CD4-positive, alpha-beta T cell treated with Interleukin-17A for 4 hours (primary cell): ENCODE data around the gene ITPRID1.
"Not testable (repeated sequence)": the region's sequence is repeated elsewhere in the genome, so short reads cannot be mapped to it uniquely, and the experiment has no call there.

Experiments used
- DNase-seq: peaks from one replicate; pipeline ENCODE4 v3.0.0-alpha.2; 2020; ENCODE audit warnings: mixed read lengths

Gene ITPRID1

DNA sequence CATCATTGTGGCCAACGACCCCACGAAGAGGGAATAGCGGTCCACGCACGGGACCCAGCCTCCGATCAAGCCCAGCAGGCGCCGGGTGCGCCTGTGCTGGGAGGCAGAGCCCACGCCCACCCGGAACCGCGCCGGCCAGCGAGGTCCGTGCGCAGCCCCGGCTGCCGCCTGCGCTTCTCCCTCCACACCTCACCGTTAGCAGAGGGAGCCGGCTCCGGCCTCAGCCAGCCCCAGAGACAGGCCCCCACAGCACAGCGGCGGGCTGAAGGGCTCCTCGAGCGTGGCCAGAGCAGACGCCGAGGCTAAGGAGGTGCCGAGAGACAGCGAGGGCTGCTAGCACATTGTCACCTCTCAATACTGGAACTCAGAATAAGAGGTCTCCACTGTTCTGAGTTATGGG, 3.6 kb downstream of the ITPRID1 start:
- DNase-seq, result no peak

DNA sequence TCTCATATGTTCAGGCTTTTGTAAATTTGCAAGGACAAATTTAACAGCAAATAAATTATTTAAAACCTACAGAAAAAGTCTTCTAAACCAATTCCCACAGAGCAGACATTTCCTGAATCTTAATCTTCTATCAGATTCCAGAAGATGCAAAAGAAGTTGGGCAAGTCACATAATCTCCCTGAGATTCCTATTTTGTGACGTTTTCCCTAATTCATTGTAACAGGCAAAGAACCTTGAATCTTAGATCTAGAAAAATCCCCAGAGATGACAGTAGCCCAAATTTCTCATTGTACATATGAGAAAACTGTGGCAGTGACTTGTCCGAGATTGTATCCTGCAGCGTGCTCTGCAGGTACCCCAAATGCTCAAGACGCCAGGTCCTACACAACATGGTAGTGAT, 4.9 kb downstream of the ITPRID1 start:
- no peak for DNase-seq

DNA sequence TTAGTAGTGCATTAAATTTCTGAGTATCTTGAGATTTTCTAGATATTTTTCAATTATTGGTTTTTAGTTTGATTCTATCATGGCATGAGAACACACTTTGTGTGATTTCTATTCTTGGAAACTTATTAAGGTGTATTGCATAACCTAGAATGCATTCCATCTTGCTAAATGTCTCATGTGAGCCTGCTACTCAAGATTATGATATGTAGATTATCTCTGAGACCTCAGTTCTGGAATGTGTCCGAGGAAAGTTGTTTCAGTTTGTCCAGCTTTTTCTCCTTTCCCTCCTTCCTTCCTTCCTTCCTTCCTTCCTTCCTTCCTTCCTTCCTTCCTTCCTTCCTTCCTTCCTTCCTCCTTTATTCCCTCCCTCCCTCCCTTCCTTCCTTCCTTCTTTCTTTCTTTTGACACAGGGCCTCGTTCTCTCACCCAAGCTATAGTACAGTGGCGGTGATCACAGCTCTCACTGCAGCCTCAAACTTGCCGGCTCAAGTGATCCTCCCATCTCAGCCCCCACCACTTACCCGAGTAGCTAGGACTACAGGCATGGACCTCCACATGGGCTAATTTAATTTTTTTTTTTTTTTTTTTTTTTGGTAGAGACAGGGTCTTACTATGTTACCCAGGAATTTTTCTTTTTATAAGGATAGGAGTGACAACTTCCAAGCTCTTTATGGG, 7.6 kb downstream of the ITPRID1 start:
- DNase-seq, result no peak

DNA sequence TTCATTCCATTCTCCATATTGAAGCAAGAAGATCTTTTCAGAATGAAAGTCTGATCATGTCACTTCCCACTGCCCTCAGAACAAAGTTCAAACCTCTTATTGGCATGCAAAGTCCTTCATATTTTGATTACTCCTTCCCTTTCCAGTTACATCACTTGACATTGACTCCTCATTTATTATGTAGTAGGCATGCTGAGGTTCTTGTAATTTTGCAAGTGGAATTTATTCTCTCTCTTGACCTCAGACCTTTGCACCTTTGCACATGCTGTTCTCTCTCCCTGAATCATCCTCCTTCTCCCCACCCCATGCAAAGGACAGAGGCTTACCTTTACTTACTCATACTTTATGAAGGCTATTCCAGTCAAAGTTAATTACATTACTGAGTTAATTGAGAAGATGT, 13.0 kb downstream of the ITPRID1 start:
- DNase-seq, result no peak

DNA sequence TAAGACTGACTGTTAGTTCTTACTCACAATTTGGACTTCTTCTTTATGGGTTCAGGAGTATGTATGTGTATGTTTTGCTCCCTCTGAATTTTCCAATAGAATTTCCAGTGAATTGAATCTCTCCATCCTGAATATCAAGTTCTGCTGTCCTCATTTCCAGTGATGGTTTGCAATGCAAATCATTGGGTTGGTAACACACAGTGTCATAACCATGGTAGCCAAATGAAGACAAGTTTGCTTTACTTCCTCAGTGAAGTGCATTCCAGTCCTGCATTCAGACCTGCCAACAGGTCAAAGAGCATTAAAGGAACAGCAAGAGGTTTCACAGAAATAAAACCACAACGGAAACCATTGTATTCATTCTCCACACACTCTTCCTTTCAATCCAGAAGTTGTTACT, 15.2 kb downstream of the ITPRID1 start:
- DNase-seq, result no peak

DNA sequence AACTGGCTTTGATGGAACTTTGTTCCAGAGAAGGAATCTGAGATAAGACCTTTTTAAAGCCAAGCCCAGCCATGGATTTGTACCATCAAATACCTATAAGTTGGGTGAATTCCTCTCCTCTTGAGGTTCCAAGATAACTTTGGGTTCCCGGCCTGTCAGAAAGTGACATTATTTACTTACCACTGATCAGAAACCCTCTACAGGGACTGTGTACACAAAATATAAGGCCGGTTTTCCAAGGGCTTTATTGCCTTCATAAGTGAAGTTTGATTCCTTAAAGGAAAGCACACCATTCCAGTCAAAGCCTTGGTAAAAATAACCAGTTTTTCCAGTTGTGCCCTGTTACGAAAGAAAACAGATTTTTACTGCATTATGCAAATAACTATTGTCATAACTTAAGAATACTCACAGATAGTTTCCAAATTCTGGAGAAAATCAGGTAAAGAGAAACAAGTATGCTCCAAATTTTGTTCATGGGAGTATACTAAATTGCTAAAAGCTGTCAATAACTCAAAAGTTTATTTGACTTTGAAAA, 26.8 kb downstream of the ITPRID1 start:
- not testable (repeated sequence) for DNase-seq

DNA sequence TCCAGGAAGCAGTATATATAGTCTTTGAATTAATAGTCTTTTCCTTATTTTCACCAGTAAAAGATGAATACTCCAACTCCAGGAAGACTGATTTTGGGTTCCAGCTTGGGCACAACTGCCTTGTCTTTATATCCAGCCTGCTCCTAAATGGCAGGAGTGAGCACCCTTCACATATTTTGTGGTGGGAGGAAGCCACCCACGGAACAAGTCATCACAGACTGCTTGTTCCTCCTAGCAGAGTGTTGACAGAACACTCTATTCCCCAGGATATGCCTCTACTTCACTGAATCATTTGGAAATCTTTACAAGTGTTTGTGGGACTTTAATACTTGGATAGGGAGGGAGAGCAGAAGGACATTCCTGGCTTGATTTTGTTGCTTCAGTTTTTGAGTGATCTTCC, 31.7 kb downstream of the ITPRID1 start:
- DNase-seq, result no peak

DNA sequence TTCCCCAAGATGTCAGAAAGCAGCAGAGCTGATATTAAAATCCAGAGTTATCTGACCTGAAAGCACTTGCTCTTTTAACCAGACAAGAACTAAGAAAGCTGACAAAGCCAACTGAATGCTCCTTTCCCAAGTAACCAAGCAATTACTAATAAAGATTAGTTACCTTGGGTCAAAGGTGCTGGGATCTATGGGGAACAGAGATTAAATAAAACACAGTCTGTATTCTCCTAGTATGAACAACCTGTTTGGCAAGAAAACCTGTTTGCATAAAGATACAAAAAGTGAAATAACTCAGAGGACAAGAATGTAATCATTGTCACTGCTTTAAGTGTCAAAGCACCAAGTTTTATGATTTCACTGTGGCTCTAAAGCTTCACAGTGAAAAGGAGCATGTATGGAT, 35.7 kb downstream of the ITPRID1 start:
- no peak for DNase-seq

DNA sequence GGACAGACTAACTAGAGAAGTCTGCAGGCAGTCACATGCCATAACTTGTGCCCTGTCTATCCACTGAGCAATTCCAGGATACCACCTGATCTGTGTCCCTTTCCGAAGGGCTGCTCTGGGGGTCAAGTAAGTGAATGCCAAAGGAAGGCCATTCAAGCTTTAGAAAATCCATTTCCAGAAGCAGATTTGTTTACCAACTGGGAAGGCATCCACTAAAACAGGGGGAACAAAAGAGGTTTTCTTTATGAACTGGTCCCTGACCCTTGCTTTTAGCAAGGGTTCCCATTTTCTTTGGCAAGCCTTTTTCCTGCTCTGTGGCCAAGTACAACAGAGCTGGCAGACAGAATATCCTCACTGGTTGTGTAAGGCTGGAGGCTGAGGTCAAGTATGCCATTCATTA, 36.5 kb downstream of the ITPRID1 start:
- DNase-seq, result no peak

DNA sequence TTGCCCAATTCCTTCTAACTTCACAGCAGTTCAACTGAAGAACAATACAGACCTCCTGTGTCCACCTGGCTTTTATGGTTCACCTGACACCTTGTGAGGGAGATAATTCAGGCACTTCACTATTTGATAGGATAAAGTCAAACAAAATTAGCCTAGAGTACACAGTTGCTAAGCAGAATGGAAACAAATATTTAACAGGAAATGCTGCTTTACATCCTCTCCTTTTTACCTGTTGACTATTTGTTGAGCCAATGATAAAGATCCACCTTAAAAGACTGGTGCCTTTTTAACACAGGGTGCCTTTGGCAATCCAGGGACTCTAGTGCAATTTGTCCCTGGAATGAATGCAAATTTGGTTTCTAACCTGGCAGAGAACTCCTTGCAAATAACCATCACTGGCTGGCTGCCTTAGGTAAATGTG, 39.8 kb downstream of the ITPRID1 start:
- no peak for DNase-seq

DNA sequence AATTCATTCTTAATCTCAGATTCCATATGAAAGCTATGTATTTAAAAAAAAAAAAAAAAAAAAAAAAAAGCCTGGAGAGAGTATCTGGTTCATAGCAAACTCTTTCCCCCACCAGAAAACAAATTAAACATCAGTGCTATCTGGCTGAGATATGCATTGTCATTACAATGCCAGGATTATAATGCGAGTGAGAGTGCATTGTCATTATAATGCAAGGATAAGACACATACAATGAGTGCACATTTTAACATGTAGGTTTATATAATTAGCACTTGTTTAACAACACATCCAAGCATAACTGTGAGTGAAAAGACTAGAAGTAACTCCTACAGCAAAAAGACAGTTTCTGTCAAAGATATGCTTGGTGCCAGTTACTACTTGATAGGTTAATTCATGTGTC, 48.1 kb downstream of the ITPRID1 start:
- no peak for DNase-seq

DNA sequence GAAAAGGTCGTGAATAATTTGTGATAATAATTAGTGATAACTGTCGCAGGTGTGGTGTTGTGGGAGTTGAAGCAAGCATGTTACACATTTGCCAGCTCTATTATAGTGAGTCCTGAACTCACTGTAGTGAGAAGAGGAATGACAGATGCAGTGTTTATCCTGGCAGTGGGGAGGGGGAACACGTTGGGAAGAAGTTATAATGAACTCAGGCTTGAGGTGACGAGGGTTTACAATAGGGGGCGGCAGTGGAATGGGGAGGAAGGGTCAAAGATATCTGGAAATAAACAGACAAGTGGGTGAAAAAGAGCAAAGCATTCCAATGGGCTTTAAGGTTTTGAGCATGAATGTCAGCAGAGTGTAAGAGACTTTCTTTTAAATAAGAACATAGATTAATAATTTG, 49.6 kb downstream of the ITPRID1 start:
- DNase-seq, result no peak

DNA sequence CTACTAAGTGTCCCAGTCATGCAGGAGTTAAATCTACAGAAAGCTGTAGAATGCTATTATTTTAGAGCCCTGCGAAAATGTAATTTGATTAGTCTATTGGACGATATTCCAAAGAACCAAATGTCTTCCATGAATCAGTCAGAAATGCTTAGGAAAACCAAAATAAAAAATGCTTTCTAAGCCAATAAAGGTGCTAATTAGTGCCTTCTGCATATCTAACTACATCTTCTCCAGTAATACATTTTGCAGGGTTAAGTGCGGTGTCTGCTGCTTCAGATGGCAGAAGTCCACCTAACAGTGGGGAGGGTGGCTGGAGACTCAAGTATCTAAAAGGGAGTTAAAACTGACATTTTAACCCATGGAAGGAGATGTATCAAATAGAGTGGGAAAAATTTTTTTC, 50.1 kb downstream of the ITPRID1 start:
- no peak for DNase-seq

DNA sequence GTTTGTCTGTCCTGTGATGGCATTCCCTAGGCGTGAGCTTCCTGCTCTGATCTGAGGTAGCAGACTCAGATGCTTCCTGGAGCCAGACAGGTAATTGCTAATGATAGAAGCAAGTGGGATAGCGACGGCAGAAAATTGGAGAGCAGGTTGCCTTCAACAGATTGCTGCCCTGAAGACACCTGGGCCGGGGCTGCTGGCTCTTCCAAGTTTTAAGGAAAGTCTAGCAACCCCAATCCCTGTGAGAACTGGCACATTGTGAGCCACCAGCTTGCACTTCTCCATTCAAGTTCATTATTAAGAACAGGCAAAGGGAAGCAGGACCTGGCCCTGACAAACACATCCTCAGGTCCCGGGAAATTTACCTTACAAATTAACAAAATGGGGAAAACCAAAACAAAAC, 50.8 kb downstream of the ITPRID1 start:
- DNase-seq, result no peak

DNA sequence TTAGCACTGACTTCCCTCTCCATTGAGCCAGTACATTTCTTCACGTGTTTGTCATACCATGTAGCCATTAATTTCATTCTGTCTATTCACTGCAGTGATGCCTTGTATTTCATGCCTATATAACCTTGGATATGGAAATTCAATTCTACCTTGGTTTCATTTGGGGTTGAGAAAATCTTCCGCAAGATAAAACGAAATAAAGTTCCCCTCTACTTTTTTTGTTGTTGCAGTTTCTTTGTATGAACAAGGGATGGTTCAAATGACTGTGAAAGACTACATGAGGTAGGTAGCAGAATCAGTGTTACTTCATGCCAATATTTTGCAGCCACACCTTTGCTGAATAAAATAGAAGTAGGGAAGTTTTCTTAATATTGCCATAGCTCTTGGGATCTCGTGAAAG, 55.6 kb downstream of the ITPRID1 start:
- no peak for DNase-seq

DNA sequence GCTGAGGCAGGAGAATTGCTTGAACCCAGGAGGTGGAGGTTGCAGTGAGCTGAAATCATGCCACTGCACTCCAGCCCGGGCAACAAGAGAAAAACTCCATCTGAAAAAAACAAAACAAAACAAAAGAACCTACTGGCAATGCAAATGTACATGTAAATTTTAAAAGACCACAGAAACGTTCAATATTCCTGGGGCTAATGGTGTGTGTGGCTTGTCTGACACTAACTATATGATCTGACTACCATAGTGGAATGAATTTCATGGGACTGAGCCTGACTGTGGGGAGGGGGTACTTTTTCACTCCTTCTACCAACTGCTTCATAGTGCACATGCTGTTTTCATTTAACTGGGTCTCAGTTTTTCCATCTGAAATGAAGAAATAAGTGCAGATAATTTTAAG, 69.6 kb downstream of the ITPRID1 start:
- no peak for DNase-seq

DNA sequence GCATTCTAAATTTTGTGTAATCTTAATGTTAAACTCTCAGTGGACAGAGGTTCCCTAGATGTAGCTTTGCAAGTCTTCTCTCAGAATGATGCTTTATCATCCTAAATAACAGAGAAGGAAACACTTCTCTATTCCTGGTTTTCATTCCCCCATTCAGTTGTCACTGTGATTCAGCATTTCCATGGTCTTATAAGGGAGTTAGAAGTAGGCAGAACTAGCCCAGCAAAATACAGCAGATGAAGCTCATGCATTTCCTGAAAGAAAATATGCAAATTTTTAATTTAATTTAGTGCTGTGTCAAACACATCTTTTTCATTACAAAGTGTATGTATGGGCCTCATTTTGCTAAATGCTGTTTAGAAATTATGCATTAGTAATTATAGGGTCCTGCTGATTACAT, 70.1 kb downstream of the ITPRID1 start:
- no peak for DNase-seq

DNA sequence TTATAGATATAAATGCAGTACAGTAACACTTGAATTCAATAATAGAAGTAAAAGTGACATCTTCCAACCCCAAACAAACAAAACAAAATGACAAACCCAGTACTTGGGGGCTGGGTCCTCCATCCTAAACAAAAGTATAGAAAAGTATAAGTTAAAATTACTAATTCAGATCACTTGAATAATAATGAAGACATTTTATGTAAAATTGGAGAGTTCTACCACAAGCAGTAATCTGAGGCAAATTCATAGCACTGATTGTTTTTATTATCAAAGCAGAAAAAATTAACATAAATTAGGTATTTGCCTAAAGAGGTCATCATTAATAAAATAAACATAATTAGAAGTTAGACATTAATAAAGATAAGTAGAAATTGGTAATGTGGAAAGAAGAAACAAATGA, 81.5 kb downstream of the ITPRID1 start:
- no peak for DNase-seq

DNA sequence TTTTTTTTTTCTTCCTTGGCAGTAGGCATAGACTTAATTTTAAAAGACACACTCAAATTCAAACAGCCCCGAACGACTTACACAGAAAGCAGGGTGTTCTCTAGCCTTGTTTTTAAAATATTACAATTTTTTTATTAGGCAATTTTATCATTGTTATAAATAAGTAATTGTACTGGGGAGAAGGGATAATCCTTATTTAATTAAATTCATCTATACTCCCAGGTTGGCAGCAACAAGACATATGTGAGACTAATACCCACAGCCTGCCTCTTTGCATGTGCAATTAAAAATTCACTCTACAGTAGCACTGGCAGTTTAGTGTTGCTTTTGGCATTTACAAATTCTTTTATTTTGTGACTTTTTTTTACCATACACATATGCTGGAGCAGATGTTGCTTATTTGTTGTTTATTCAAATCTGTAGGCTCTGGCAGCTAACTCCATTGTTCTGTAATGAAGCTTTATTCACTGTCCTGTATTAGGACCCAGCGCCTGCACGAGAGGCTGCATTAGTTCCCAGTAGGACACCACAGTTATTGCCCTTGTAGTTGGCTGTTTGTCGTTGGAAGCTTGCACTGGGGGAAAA, 88.2 kb downstream of the ITPRID1 start:
- no peak for DNase-seq

DNA sequence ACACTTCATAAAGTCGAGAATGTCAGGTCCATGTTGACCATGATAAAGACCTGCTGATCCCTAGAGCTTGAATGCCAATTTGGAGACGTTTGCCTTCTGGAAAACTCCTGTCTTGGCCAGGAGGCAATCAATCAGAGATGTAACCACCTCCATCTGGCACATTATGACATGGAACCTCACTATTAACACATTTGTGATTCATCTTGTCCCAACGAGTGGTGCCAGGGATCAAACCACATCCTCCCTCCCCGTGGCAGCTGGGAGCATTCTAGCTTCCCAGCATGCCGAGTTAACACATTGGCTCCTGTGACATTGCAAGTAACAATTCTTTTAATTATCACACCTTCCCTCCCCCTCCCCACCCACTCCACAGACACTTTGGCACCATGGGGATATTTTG, 89.2 kb downstream of the ITPRID1 start:
- DNase-seq, result no peak

DNA sequence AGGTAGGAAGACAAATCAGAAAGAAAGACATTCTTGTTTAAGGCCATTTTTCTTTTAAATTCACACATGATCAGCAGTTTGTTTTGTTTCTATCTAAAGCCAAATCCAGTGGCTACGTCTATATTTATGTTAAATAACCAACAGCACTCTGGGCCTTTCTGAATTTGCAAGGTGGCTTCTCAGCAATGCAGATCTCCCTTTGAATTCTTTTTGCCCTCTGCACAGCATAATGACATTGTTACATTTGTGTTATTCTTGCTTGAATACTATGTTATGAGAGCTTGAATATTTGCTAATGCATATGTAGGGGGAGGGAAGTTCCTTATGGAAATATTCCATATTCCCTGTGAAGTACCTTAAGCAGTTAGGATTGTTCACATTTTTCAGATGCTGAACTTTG, 99.7 kb downstream of the ITPRID1 start:
- no peak for DNase-seq

DNA sequence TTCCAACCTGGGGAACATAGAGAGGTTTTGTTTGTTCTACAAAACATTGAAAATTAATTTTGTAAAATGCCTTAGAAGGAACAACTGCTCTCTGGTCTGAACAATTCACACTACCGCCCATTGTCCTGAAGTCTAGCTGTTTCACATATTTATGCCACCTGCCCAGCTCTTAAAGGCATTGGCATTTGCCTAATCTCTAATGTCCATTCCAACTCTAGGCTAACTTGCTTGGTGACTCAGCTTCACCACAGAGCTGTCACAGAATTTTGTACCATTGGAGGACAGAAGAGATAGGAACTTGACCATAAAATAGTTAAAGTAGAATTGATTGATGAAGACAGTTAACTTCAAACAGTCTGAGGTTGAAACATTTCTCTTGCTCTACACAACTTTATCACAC, 119.6 kb downstream of the ITPRID1 start:
- DNase-seq, result no peak

DNA sequence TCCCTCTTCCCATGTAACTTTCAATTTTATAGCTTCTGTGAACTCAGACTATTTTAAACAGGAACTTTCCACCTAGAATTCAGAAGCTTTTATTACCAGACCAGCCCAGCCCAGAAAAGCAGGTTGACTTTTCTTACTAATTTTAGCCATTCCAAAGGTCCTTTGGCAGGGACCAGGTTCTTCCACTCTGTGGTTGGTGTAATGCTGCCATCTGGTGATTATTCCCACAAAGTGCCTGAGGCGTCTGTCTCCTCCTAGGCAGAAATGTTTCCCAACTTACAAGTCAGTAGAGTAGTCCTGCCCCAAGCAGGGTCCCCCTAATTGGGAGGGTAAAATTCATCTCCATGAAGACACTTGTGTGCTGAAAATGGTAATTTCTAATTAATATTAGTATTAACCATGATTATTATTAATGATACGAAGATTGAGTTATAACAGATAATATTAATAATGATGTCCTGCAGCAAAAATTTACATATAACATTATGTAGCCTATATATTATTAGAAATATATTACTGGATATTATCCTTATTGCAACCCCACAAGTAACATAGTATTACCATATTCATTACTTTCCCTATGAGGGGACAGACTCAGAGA, 120.1 kb downstream of the ITPRID1 start:
- no peak for DNase-seq

DNA sequence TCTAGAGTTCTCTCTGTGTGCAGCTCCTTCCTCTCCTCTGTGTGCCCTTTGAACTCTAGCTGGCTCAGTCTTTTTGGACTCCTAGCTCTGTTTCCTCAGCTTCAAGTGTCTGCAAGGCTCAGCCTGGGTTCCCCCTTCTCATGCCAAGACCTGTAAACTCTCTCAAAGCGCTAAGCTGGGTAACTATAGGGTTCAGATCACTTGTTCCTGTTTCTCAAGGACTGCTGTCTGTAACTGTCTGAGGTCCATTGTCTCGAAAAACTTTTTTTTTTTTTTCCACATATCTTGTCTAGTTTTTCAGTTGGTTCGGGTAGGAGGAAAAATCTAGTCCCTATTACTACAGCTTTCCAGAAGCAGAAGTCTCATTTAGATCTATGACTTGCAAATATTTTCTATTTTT, 126.5 kb downstream of the ITPRID1 start:
- DNase-seq, result no peak

DNA sequence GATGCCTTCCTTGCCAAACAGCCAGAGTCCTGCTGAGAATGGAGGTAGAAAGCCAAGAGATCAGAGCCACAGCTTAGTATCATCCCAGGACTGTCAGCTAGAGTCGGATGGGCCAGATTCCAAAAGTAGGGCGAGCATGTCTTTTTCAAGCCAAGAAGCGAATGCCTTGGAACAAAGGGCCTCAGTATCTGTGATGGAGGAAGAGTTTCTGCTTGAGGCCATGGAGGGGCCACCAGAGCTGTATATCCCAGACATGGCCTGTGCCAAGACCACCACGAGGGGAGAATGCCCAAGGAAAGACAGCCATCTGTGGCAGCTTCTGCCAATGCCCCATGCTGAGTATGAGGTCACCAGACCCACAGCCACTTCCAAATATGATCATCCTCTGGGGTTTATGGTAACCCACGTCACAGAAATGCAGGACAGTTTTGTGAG, 128.8 kb downstream of the ITPRID1 start:
- no peak for DNase-seq
